HEK293 (cell line): ENCODE results near the gene CYBA.

Experiments
- CTCF ChIA-PET: fragments of 350-600 bp; formaldehyde crosslinking; extraction: SDS; loops from one replicate; lab custom pipeline; 2021; ENCODE audit warnings: antibody characterized with exemption; lab: Yijun Ruan, JAX
- POLR2A ChIA-PET: fragments of 300-600 bp; formaldehyde crosslinking; extraction: SDS; loops from one replicate; lab custom pipeline; 2020; ENCODE audit warnings: antibody characterized with exemption, inconsistent platforms; lab: Yijun Ruan, JAX
- H3K27ac ChIP-seq: fragments of 200-500 bp; sonication (Bioruptor generic); 2 replicates; pipeline ENCODE4 v1.5.1; 2014; ENCODE audit warnings: low read depth, low read length, control low read depth, inconsistent platforms; ENCODE audit errors: extremely low read depth
- H3K36me3 ChIP-seq, 2 experiments: fragments of 200-500 bp in 1 of 2; sonication (Bioruptor generic) in 1 of 2; 1 replicate in 1 of 2; 2 replicates in 1 of 2; pipeline ENCODE4 v1.5.1; 2014 to 2017; ENCODE audit warnings: inconsistent platforms in 2 of 2, low read length in 2 of 2; ENCODE audit not compliant: control insufficient read depth in 2 of 2, insufficient read depth in 1 of 2
- H3K4me1 ChIP-seq: fragments of 200-500 bp; sonication (Bioruptor generic); 2 replicates; pipeline ENCODE4 v1.5.1; 2014; ENCODE audit warnings: mild to moderate bottlenecking, low read length, inconsistent platforms; ENCODE audit not compliant: control insufficient read depth, insufficient read depth
- H3K4me3 ChIP-seq: 2 replicates; pipeline ENCODE4 v1.5.1; 2011; ENCODE audit warnings: low read depth, mild to moderate bottlenecking, control low read depth, low read length, moderate library complexity
- H3K9me3 ChIP-seq: fragments of 200-500 bp; sonication (Bioruptor generic); 2 replicates; pipeline ENCODE4 v1.5.1; 2014; ENCODE audit warnings: low read depth, low read length, inconsistent platforms; ENCODE audit not compliant: control insufficient read depth, insufficient read depth
- EGR2 ChIP-seq: fragments of 450-650 bp; formaldehyde crosslinking; IDR thresholded peaks from 2 replicates; pipeline ENCODE4 v1.5.1; 2016; ENCODE audit warnings: low read depth, missing biosample characterization, missing genetic modification characterization
- FEZF1 ChIP-seq: fragments of 450-650 bp; formaldehyde crosslinking; IDR thresholded peaks from 2 replicates; pipeline ENCODE4 v1.5.1; 2016; ENCODE audit warnings: missing biosample characterization, missing genetic modification characterization
- KLF8 ChIP-seq: fragments of 450-650 bp; formaldehyde crosslinking; IDR thresholded peaks from 2 replicates; pipeline ENCODE4 v1.5.1; 2016; ENCODE audit warnings: missing biosample characterization, missing genetic modification characterization
- KLF9 ChIP-seq: fragments of 450-650 bp; formaldehyde crosslinking; IDR thresholded peaks from 2 replicates; pipeline ENCODE4 v1.5.1; 2016; ENCODE audit warnings: missing biosample characterization, missing genetic modification characterization, low read depth
- OSR2 ChIP-seq: fragments of 450-650 bp; formaldehyde crosslinking; IDR thresholded peaks from 2 replicates; pipeline ENCODE4 v1.5.1; 2016; ENCODE audit warnings: missing biosample characterization, missing genetic modification characterization
- REPIN1 ChIP-seq: fragments of 450-650 bp; formaldehyde crosslinking; IDR thresholded peaks from 2 replicates; pipeline ENCODE4 v1.5.1; 2017; ENCODE audit warnings: missing biosample characterization, missing genetic modification characterization, low read depth
- SCRT2 ChIP-seq: fragments of 450-650 bp; formaldehyde crosslinking; IDR thresholded peaks from 2 replicates; pipeline ENCODE4 v1.5.1; 2016; ENCODE audit warnings: missing biosample characterization, missing genetic modification characterization
- SETDB1 ChIP-seq: IDR thresholded peaks from one replicate; pipeline ENCODE4 v1.6.1; 2017; ENCODE audit warnings: mild to moderate bottlenecking, low read length, moderate library complexity, mixed read lengths; ENCODE audit not compliant: insufficient read length
- ZBTB48 ChIP-seq: fragments of 450-650 bp; formaldehyde crosslinking; IDR thresholded peaks from 2 replicates; pipeline ENCODE4 v1.5.1; 2016; ENCODE audit warnings: missing biosample characterization, missing genetic modification characterization
- ZNF121 ChIP-seq: fragments of 450-650 bp; formaldehyde crosslinking; IDR thresholded peaks from 2 replicates; pipeline ENCODE4 v1.5.1; 2016; ENCODE audit warnings: missing biosample characterization, missing genetic modification characterization
- ZNF132 ChIP-seq: fragments of 450-650 bp; formaldehyde crosslinking; IDR thresholded peaks from 2 replicates; pipeline ENCODE4 v1.5.1; 2017; ENCODE audit warnings: missing biosample characterization, missing genetic modification characterization, borderline replicate concordance
- ZNF16 ChIP-seq: fragments of 450-650 bp; formaldehyde crosslinking; IDR thresholded peaks from 2 replicates; pipeline ENCODE4 v1.5.1; 2016; ENCODE audit warnings: low read depth, missing biosample characterization, missing genetic modification characterization
- ZNF184 ChIP-seq: fragments of 450-650 bp; IDR thresholded peaks from 2 replicates; pipeline ENCODE4 v1.5.1; 2018; ENCODE audit warnings: missing biosample characterization, mild to moderate bottlenecking, missing genetic modification characterization
- ZNF211 ChIP-seq: fragments of 450-650 bp; formaldehyde crosslinking; IDR thresholded peaks from 2 replicates; pipeline ENCODE4 v1.5.1; 2016; ENCODE audit warnings: low read depth, missing biosample characterization, missing genetic modification characterization
- ZNF239 ChIP-seq: fragments of 450-650 bp; formaldehyde crosslinking; IDR thresholded peaks from 2 replicates; pipeline ENCODE4 v1.5.1; 2016; ENCODE audit warnings: missing biosample characterization, missing genetic modification characterization
- ZNF302 ChIP-seq: fragments of 450-650 bp; formaldehyde crosslinking; IDR thresholded peaks from 2 replicates; pipeline ENCODE4 v1.5.1; 2016; ENCODE audit warnings: missing biosample characterization, missing genetic modification characterization, low read depth
- ZNF324 ChIP-seq: fragments of 450-650 bp; formaldehyde crosslinking; IDR thresholded peaks from 2 replicates; pipeline ENCODE4 v1.5.1; 2016; ENCODE audit warnings: missing biosample characterization, missing genetic modification characterization
- ZNF335 ChIP-seq: fragments of 450-650 bp; formaldehyde crosslinking; conservative IDR thresholded peaks from 2 replicates; pipeline ENCODE4 v1.5.1; 2016; ENCODE audit warnings: missing biosample characterization, missing genetic modification characterization
- ZNF362 ChIP-seq: fragments of 450-650 bp; formaldehyde crosslinking; IDR thresholded peaks from 2 replicates; pipeline ENCODE4 v1.5.1; 2016; ENCODE audit warnings: missing biosample characterization, missing genetic modification characterization
- ZNF558 ChIP-seq: fragments of 450-650 bp; formaldehyde crosslinking; IDR thresholded peaks from 2 replicates; pipeline ENCODE4 v1.5.1; 2016; ENCODE audit warnings: missing biosample characterization, missing genetic modification characterization
- TF ChIP-seq, protein P1 (sequence below): fragments of 450-650 bp; formaldehyde crosslinking; IDR thresholded peaks from 2 replicates; pipeline ENCODE4 v1.5.1; 2016; ENCODE audit warnings: missing biosample characterization, missing genetic modification characterization
- TF ChIP-seq, protein P2 (sequence below): fragments of 450-650 bp; formaldehyde crosslinking; IDR thresholded peaks from 2 replicates; pipeline ENCODE4 v1.5.1; 2016; ENCODE audit warnings: missing biosample characterization, missing genetic modification characterization
- TF ChIP-seq, protein P3 (sequence below): fragments of 450-650 bp; formaldehyde crosslinking; IDR thresholded peaks from 2 replicates; pipeline ENCODE4 v1.5.1; 2017; ENCODE audit warnings: missing biosample characterization, missing genetic modification characterization

Gene CYBA

GRCh38 chr16:88624977-88625576 is 25.8 kb downstream of the CYBA start:
- Histone ChIP-seq H3K4me1 (no peaks in the 10 kb centered on the region), H3K9me3 (no peaks in the 10 kb centered on the region), H3K36me3 (peaks cover 4 to 80% of the 10 kb centered on the region in 2 experiments; a peak in 2 of 3 replicates), H3K4me3 (no peak overlapping the region), H3K27ac (no peak overlapping the region)
- POLR2A ChIA-PET = no interaction called here
- CTCF ChIA-PET = interaction anchor here (0.7 kb wide), 1 partner anchor 8 kb away, joined by 6 read pairs; no protein-coding TSS in a partner anchor
- TF ChIP-seq KLF9 (tag by site-specific recombination) (peak; percentile 27; the same call in 1 of the 2 replicates), ZNF121 (tag by site-specific recombination) (no peak), SCRT2 (peak; percentile 53), OSR2 (tag by site-specific recombination) (peak; percentile 52; the same call in 1 of the 2 replicates)

DNA sequence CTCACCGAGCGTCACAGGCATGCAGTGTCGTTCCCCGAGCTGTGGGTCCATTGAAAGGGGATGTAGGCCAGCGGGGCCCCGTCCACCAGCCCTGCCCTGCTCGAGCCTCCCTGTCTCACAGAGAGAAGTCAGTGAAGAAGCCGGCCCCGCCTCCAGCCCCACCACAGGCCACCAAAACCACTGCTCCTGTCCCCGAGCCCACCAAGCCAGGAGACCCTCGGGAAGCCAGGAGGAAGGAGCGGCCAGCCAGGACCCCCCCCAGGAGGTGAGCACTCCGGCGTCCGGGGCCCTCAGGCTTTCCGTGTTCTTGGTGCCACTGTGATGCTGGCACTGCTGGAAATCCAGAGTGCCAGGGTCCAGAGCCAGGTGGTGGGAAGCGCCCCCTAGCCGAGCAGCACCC is 26.4 kb downstream of the CYBA start:
- Histone ChIP-seq H3K4me1 (no peaks in the 10 kb centered on the region), H3K27ac (no peak overlapping the region), H3K36me3 (peaks cover 4 to 80% of the 10 kb centered on the region in 2 experiments; a peak in 2 of 3 replicates), H3K4me3 (no peak overlapping the region), H3K9me3 (no peaks in the 10 kb centered on the region)
- TF ChIP-seq ZNF302 (tag by site-specific recombination) (no peak), EGR2 (no peak), ZNF239 (tag by site-specific recombination) (no peak), REPIN1 (tag by site-specific recombination) (no peak), FEZF1 (tag by site-specific recombination) (no peak), ZNF16 (tag by site-specific recombination) (no peak)
- TF ChIP-seq, protein P1, sequence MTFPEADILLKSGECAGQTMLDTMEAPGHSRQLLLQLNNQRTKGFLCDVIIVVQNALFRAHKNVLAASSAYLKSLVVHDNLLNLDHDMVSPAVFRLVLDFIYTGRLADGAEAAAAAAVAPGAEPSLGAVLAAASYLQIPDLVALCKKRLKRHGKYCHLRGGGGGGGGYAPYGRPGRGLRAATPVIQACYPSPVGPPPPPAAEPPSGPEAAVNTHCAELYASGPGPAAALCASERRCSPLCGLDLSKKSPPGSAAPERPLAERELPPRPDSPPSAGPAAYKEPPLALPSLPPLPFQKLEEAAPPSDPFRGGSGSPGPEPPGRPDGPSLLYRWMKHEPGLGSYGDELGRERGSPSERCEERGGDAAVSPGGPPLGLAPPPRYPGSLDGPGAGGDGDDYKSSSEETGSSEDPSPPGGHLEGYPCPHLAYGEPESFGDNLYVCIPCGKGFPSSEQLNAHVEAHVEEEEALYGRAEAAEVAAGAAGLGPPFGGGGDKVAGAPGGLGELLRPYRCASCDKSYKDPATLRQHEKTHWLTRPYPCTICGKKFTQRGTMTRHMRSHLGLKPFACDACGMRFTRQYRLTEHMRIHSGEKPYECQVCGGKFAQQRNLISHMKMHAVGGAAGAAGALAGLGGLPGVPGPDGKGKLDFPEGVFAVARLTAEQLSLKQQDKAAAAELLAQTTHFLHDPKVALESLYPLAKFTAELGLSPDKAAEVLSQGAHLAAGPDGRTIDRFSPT (tag by site-specific recombination) = no peak
- TF ChIP-seq, protein P2, sequence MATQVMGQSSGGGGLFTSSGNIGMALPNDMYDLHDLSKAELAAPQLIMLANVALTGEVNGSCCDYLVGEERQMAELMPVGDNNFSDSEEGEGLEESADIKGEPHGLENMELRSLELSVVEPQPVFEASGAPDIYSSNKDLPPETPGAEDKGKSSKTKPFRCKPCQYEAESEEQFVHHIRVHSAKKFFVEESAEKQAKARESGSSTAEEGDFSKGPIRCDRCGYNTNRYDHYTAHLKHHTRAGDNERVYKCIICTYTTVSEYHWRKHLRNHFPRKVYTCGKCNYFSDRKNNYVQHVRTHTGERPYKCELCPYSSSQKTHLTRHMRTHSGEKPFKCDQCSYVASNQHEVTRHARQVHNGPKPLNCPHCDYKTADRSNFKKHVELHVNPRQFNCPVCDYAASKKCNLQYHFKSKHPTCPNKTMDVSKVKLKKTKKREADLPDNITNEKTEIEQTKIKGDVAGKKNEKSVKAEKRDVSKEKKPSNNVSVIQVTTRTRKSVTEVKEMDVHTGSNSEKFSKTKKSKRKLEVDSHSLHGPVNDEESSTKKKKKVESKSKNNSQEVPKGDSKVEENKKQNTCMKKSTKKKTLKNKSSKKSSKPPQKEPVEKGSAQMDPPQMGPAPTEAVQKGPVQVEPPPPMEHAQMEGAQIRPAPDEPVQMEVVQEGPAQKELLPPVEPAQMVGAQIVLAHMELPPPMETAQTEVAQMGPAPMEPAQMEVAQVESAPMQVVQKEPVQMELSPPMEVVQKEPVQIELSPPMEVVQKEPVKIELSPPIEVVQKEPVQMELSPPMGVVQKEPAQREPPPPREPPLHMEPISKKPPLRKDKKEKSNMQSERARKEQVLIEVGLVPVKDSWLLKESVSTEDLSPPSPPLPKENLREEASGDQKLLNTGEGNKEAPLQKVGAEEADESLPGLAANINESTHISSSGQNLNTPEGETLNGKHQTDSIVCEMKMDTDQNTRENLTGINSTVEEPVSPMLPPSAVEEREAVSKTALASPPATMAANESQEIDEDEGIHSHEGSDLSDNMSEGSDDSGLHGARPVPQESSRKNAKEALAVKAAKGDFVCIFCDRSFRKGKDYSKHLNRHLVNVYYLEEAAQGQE (tag by site-specific recombination) = no peak
- ChIA-PET POLR2A (no interaction called here), CTCF (interaction anchor here (1.6 kb wide), 1 partner anchor 9 kb away, joined by 7 read pairs; no protein-coding TSS in a partner anchor)

GRCh38 chr16:88623858-88624257 is 27.0 kb downstream of the CYBA start:
- Histone ChIP-seq H3K9me3 (no peaks in the 10 kb centered on the region), H3K4me1 (no peaks in the 10 kb centered on the region), H3K36me3 (peaks cover 4 to 83% of the 10 kb centered on the region in 2 experiments; a peak in 2 of 3 replicates), H3K27ac (no peak overlapping the region), H3K4me3 (no peak overlapping the region)
- ChIA-PET CTCF (interaction anchor here (1.6 kb wide), 1 partner anchor 9 kb away, joined by 7 read pairs; no protein-coding TSS in a partner anchor), POLR2A (no interaction called here)
- no peak for TF ChIP-seq ZNF211 (tag by site-specific recombination)
- TF ChIP-seq ZNF362 (tag by site-specific recombination) = no peak
- no peak for TF ChIP-seq ZNF335 (tag by site-specific recombination)
- no peak for TF ChIP-seq KLF8 (tag by site-specific recombination)
- no peak for TF ChIP-seq ZNF16 (tag by site-specific recombination)
- TF ChIP-seq SETDB1 = no peak
- no peak for TF ChIP-seq ZNF132 (tag by site-specific recombination)
- TF ChIP-seq ZNF324 (tag by site-specific recombination) = no peak
- TF ChIP-seq ZNF558 = no peak
- TF ChIP-seq ZBTB48 (tag by site-specific recombination) = no peak
- no peak for TF ChIP-seq ZNF184
- TF ChIP-seq, protein P3, sequence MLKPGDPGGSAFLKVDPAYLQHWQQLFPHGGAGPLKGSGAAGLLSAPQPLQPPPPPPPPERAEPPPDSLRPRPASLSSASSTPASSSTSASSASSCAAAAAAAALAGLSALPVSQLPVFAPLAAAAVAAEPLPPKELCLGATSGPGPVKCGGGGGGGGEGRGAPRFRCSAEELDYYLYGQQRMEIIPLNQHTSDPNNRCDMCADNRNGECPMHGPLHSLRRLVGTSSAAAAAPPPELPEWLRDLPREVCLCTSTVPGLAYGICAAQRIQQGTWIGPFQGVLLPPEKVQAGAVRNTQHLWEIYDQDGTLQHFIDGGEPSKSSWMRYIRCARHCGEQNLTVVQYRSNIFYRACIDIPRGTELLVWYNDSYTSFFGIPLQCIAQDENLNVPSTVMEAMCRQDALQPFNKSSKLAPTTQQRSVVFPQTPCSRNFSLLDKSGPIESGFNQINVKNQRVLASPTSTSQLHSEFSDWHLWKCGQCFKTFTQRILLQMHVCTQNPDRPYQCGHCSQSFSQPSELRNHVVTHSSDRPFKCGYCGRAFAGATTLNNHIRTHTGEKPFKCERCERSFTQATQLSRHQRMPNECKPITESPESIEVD (tag by site-specific recombination) = no peak
